Measurements from ENCODE around the gene SCD5.

The SCD5 gene

DNA sequence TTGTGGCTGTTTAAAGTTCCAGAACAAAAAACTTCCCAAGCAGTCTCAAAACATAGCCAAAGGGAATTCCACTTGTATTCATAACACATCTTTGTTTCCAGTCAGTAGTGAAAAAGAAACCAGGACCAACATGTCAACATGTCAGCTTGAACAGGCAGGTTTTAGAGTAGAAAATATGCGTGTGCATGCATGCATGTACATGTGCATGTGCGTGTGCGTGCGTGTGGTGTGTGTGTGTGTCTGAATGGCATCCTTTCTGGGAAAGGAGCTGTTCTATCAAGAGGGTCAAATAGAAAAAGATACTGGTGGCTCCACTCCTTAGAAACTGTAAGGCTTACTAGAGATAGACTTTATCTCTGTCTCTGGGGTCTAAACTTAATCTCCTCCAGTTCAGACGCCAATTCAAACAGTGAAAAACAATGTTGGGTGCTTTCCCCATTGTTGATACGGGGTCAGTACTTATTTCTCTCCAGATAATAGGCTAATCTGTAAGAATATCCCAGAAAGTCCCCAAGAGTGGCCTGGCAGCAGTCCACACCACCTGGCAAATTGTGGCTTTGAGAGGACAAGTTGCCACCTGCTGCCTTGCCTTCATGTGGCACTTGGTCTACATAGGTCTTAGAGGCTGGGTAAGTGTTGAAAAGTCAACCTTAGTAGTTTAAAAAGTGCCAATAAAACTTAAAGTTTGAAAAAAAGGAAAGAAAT lies 110.4 kb downstream of the SCD5 start:
- no peaks in the 10 kb centered on the region for H3K27me3 ChIP-seq
- no peaks in the 10 kb centered on the region for H3K4me1 ChIP-seq
- no peaks in the 10 kb centered on the region for H3K9me3 ChIP-seq
- DNase-seq = no peak
- no peak overlapping the region for H3K4me3 ChIP-seq (ENCODE audit: low read depth, low read length)
- H3K36me3 ChIP-seq = no peaks in the 10 kb centered on the region
- TF ChIP-seq, protein P1, sequence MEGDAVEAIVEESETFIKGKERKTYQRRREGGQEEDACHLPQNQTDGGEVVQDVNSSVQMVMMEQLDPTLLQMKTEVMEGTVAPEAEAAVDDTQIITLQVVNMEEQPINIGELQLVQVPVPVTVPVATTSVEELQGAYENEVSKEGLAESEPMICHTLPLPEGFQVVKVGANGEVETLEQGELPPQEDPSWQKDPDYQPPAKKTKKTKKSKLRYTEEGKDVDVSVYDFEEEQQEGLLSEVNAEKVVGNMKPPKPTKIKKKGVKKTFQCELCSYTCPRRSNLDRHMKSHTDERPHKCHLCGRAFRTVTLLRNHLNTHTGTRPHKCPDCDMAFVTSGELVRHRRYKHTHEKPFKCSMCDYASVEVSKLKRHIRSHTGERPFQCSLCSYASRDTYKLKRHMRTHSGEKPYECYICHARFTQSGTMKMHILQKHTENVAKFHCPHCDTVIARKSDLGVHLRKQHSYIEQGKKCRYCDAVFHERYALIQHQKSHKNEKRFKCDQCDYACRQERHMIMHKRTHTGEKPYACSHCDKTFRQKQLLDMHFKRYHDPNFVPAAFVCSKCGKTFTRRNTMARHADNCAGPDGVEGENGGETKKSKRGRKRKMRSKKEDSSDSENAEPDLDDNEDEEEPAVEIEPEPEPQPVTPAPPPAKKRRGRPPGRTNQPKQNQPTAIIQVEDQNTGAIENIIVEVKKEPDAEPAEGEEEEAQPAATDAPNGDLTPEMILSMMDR (IDR thresholded peaks at IDR 0.05; ENCODE audit: low read depth, low read length) = no peak

- H3K27me3 ChIP-seq = no peaks in the 10 kb centered on the region
- no peak for DNase-seq
- no peaks in the 10 kb centered on the region for H3K36me3 ChIP-seq
- TF ChIP-seq, protein P1 (IDR thresholded peaks at IDR 0.05; ENCODE audit: low read depth, low read length) = no peak
- no peak overlapping the region for H3K4me3 ChIP-seq (ENCODE audit: low read depth, low read length)
- H3K4me1 ChIP-seq = no peaks in the 10 kb centered on the region
- H3K9me3 ChIP-seq = no peaks in the 10 kb centered on the region
These were observed 111.1 kb downstream of the SCD5 start for GRCh38 chr4:82687531-82687930.

GRCh38 chr4:82681754-82682153 lies 116.8 kb downstream of the SCD5 start:
- Histone ChIP-seq H3K4me1 (no peaks in the 10 kb centered on the region), H3K9me3 (no peaks in the 10 kb centered on the region), H3K4me3 (ENCODE audit: low read depth, low read length) (no peak overlapping the region), H3K36me3 (no peaks in the 10 kb centered on the region), H3K27me3 (no peaks in the 10 kb centered on the region)
- DNase-seq = no peak
- TF ChIP-seq, protein P1 (IDR thresholded peaks at IDR 0.05; ENCODE audit: low read depth, low read length) = no peak

DNA sequence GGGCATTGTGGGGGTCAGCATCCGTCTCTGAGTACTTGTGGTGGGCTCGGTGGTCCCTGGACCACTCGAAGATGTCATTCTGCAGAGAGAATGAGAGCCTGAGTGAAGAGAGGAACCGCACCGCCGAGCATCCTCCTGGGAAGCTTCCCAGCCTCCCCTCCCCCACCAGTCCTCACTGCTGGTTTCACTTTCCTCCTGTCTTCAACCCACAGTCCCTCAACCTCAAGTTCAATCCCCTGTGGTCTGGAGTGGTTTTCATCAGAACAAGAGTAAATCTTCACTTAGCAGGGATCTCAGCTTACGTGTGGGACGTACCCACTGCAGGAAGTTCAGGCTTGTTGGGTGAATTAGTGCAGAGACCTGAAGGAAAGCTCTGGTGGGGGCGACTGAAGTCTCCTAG lies 117.8 kb downstream of the SCD5 start:
- H3K27me3 ChIP-seq = no peaks in the 10 kb centered on the region
- TF ChIP-seq, protein P1 (IDR thresholded peaks at IDR 0.05; ENCODE audit: low read depth, low read length) = no peak
- DNase-seq = no peak
- H3K9me3 ChIP-seq = no peaks in the 10 kb centered on the region
- H3K4me1 ChIP-seq = no peaks in the 10 kb centered on the region
- H3K36me3 ChIP-seq = no peaks in the 10 kb centered on the region
- no peak overlapping the region for H3K4me3 ChIP-seq (ENCODE audit: low read depth, low read length)

DNA sequence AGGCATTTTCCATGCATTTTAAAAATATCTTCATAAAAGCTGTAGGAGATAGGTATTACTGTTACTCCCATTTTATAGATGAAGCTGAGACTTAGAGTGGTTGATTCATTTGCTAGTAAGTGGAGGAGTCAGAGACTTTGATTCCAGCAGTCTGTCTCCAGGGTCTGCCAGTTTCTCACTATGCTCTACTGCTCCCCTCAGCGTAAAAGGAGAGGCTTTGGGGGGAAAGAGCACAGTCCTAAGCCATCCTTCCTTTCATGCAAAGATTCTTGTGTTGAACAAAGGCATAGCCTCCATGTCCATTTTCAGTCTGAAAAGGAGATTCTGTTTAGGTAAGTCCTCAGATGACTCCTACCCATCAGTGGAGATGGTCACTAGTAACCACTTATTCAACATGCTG lies 119.1 kb downstream of the SCD5 start:
- Histone ChIP-seq H3K9me3 (no peaks in the 10 kb centered on the region), H3K4me3 (ENCODE audit: low read depth, low read length) (no peak overlapping the region), H3K4me1 (no peaks in the 10 kb centered on the region), H3K36me3 (no peaks in the 10 kb centered on the region), H3K27me3 (no peaks in the 10 kb centered on the region)
- no peak for DNase-seq
- TF ChIP-seq, protein P1 (IDR thresholded peaks at IDR 0.05; ENCODE audit: low read depth, low read length) = no peak

DNA sequence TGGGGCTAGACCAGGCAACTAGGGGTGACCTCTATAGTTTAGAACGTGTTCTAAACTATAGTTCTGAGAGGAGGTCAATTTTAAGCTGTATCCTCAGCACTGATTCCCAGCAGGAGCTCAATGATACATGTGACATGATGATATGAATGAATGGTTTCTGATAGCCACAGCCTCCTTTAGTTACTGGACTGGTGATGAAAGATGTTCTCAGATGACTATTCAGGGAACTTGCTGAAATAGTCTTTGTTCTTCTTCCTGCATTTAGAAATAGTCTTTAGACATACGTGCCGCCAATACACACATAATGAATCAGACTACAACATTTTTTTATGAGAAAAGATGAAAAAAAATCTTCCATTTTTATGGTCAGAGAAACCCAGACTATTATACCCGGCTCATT lies 120.5 kb downstream of the SCD5 start:
- no peak overlapping the region for H3K4me3 ChIP-seq (ENCODE audit: low read depth, low read length)
- no peaks in the 10 kb centered on the region for H3K4me1 ChIP-seq
- H3K9me3 ChIP-seq = no peaks in the 10 kb centered on the region
- TF ChIP-seq, protein P1 (IDR thresholded peaks at IDR 0.05; ENCODE audit: low read depth, low read length) = no peak
- DNase-seq = no peak
- H3K27me3 ChIP-seq = no peaks in the 10 kb centered on the region
- no peaks in the 10 kb centered on the region for H3K36me3 ChIP-seq
